IMR-90 (cell line): ENCODE results near the gene REC114. TPM values are rescaled to one million over a fixed set of nuclear protein-coding genes. Genes with fewer than 3 reads are reported as not detected.

Experiments
- ATAC-seq: fragments of 200-7000 bp; cut with Tn5 transposase; 2 replicates; pipeline ENCODE4 v1.9.1; 2020; ENCODE audit warnings: low read depth, mild to moderate bottlenecking, moderate library complexity
- BruUV-seq: library from RNA; stranded (reverse); fragments of 400-500 nt; replicated peaks from 2 replicates; lab custom pipeline; 2021; lab: Mats Ljungman, UMichigan
- CTCF ChIA-PET: fragments of 300-600 bp; formaldehyde crosslinking; extraction: SDS; loops from one replicate; lab custom pipeline; 2021; ENCODE audit warnings: antibody characterized with exemption; lab: Yijun Ruan, JAX
- POLR2A ChIA-PET: fragments of 300-600 bp; sonication (Branson Sonifier 250); formaldehyde crosslinking; loops from one replicate; lab custom pipeline; 2022; ENCODE audit warnings: antibody characterized with exemption; ENCODE audit not compliant: unreplicated experiment; lab: Charles Lee
- DNase-seq: peaks from one replicate; pipeline ENCODE4 v3.0.0; 2013
- H2AFZ ChIP-seq: replicated peaks from 2 replicates; pipeline ENCODE3; 2013; ENCODE audit warnings: low read length, mild to moderate bottlenecking; ENCODE audit not compliant: poor library complexity
- H2AK5ac ChIP-seq: 2 replicates; pipeline ENCODE4 v1.6.1; 2013; ENCODE audit warnings: low read depth, low read length, inconsistent platforms
- H2AK9ac ChIP-seq: replicated peaks from 2 replicates; pipeline ENCODE3; 2013; ENCODE audit warnings: mild to moderate bottlenecking, low read depth, low read length, moderate library complexity; ENCODE audit not compliant: poor library complexity
- H2BK120ac ChIP-seq: 2 replicates; pipeline ENCODE4 v1.6.1; 2013; ENCODE audit warnings: low read depth, low read length, inconsistent platforms
- H2BK15ac ChIP-seq: 3 replicates; pipeline ENCODE4 v1.6.1; 2013; ENCODE audit warnings: low read depth, low read length, inconsistent platforms
- H2BK20ac ChIP-seq: 2 replicates; pipeline ENCODE4 v1.6.1; 2013; ENCODE audit warnings: low read depth, mild to moderate bottlenecking, inconsistent platforms, low read length, moderate library complexity
- H2BK5ac ChIP-seq: 2 replicates; pipeline ENCODE4 v1.6.1; 2013; ENCODE audit warnings: mild to moderate bottlenecking, low read depth, low read length, inconsistent platforms; ENCODE audit not compliant: poor library complexity, severe bottlenecking
- H3K14ac ChIP-seq: replicated peaks from 2 replicates; pipeline ENCODE4 v1.6.1; 2013; ENCODE audit warnings: low read depth, low read length, inconsistent platforms
- H3K18ac ChIP-seq: 2 replicates; pipeline ENCODE4 v1.6.1; 2013; ENCODE audit warnings: low read depth, low read length, control low read depth
- H3K23ac ChIP-seq: 2 replicates; pipeline ENCODE4 v1.6.1; 2013; ENCODE audit warnings: low read depth, low read length, inconsistent platforms
- H3K27ac ChIP-seq: 2 replicates; pipeline ENCODE4 v1.5.1; 2013; ENCODE audit warnings: mild to moderate bottlenecking, control low read depth, low read length; ENCODE audit not compliant: insufficient read depth
- H3K27me3 ChIP-seq: 2 replicates; pipeline ENCODE4 v1.6.1; 2013; ENCODE audit warnings: low read length; ENCODE audit not compliant: control insufficient read depth, insufficient read depth
- H3K36me3 ChIP-seq: 2 replicates; pipeline ENCODE4 v1.6.1; 2013; ENCODE audit warnings: low read length, mixed read lengths; ENCODE audit not compliant: control insufficient read depth, insufficient read depth
- H3K4ac ChIP-seq: 2 replicates; pipeline ENCODE4 v1.6.1; 2013; ENCODE audit warnings: low read depth, low read length, inconsistent platforms
- H3K4me1 ChIP-seq: 2 replicates; pipeline ENCODE4 v1.6.1; 2013; ENCODE audit warnings: low read length, mixed read lengths; ENCODE audit not compliant: control insufficient read depth, insufficient read depth
- H3K4me2 ChIP-seq: 2 replicates; pipeline ENCODE4 v1.6.1; 2013; ENCODE audit warnings: low read depth, mild to moderate bottlenecking, control low read depth, low read length, moderate library complexity
- H3K4me3 ChIP-seq: 2 replicates; pipeline ENCODE4 v1.5.1; 2013; ENCODE audit warnings: low read depth, mild to moderate bottlenecking, control low read depth, low read length, moderate library complexity; ENCODE audit not compliant: insufficient read depth
- H3K56ac ChIP-seq: 2 replicates; pipeline ENCODE4 v1.6.1; 2013; ENCODE audit warnings: low read length, inconsistent platforms; ENCODE audit not compliant: insufficient read depth; ENCODE audit errors: extremely low read depth
- H3K79me1 ChIP-seq, 2 experiments: 2 replicates each; pipeline ENCODE4 v1.6.1; 2013; ENCODE audit warnings: low read length in 2 of 2, inconsistent platforms in 1 of 2, low read depth in 1 of 2
- H3K9ac ChIP-seq: 2 replicates; pipeline ENCODE4 v1.6.1; 2013; ENCODE audit warnings: low read depth, low read length, control low read depth
- H3K9me1 ChIP-seq: 2 replicates; pipeline ENCODE4 v1.6.1; 2013; ENCODE audit warnings: low read length, inconsistent platforms; ENCODE audit not compliant: insufficient read depth
- H3K9me3 ChIP-seq: 2 replicates; pipeline ENCODE4 v1.6.1; 2013; ENCODE audit warnings: low read length; ENCODE audit not compliant: control insufficient read depth, insufficient read depth
- H4K20me1 ChIP-seq: 2 replicates; pipeline ENCODE4 v1.6.1; 2013; ENCODE audit warnings: low read length, inconsistent platforms; ENCODE audit not compliant: insufficient read depth
- H4K5ac ChIP-seq: 2 replicates; pipeline ENCODE4 v1.6.1; 2013; ENCODE audit warnings: mild to moderate bottlenecking, low read depth, low read length, control low read depth
- H4K8ac ChIP-seq, 2 experiments: 2 replicates each; pipeline ENCODE4 v1.6.1; 2013; ENCODE audit warnings: low read depth in 2 of 2, low read length in 2 of 2, control low read depth in 1 of 2, inconsistent platforms in 1 of 2
- H4K91ac ChIP-seq: 2 replicates; pipeline ENCODE4 v1.6.1; 2013; ENCODE audit warnings: low read depth, low read length, inconsistent platforms; ENCODE audit not compliant: insufficient read depth
- MXI1 ChIP-seq: IDR thresholded peaks from 2 replicates; pipeline ENCODE4 v1.6.1; 2012; ENCODE audit warnings: low read depth, mild to moderate bottlenecking, low read length, moderate library complexity, borderline replicate concordance
- RFX5 ChIP-seq: IDR thresholded peaks from 2 replicates; pipeline ENCODE4 v1.8.0; 2012; ENCODE audit warnings: low read depth, mild to moderate bottlenecking, low read length, moderate library complexity
- SMC3 ChIP-seq: fragments of 150-350 bp; IDR thresholded peaks from 2 replicates; pipeline ENCODE4 v1.6.1; 2016; ENCODE audit warnings: low read depth, mild to moderate bottlenecking, antibody characterized with exemption, low read length, moderate library complexity
- WGBS, 2 experiments: methylation state at CpG; one replicate each; pipeline versions ENCODE4 v1.1.5 to v1.1.7; 2013; ENCODE audit warnings: missing lambda C conversion rate in 2 of 2; ENCODE audit not compliant: insufficient read length in 1 of 2; ENCODE audit errors: extremely low coverage in 2 of 2; 5-methylcytosine and 5-hydroxymethylcytosine counted together
- dilution Hi-C: fragments of 300-500 bp; cut with HindIII; formaldehyde crosslinking; loops from one replicate; pipeline ENCODE4 v1.14.3; 2018; ENCODE audit warnings: low sequenced_read_pairs; ENCODE audit not compliant: unreplicated experiment
- in situ Hi-C: fragments of 300-500 bp; cut with MboI; formaldehyde crosslinking; loops from 3 replicates; pipeline ENCODE4 v1.14.3; 2019; ENCODE audit warnings: low sequenced_read_pairs, inconsistent platforms, mixed read lengths
- intact Hi-C: fragments of 100-400 bp; cut with micrococcal nuclease; formaldehyde crosslinking; loops from 2 replicates; pipeline ENCODE4 v1.10.0; 2022
- polyA plus RNA-seq, 3 experiments: library from polyadenylated mRNA; depleted of rRNA; stranded (reverse); fragments of >200 nt; gene quantifications; 2 replicates each; pipeline ENCODE4 v1.2.3, GENCODE V29; 2012; ENCODE audit warnings: low replicate concordance in 1 of 3
- total RNA-seq: library from RNA; depleted of rRNA; stranded (reverse); fragments of >200 nt; gene quantifications from 2 replicates; pipeline ENCODE4 v1.2.3, GENCODE V29; 2012

Gene REC114
- total and polyA plus RNA-seq, 2 of the 4 experiments (the other 2 are of a cell fraction), result not detected

DNA sequence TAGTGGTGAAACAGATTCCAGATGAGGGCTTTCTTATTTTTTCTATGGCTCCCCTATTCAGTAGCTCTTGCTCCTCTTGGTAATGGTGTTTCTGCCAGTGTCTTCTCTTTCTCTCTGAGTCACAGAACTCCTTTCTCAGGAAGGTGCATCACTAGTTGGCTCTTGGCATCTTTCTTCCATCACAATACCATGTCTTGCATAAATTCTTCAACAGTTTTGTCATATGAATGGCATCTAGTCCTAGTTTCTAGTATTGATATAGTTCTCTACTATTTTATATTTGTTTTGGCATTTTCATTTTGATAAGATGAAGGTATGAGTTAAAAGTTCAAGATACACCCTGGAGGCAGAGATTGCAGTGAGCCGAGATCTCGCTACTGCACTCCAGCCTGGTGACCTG is 51.0 kb downstream of the REC114 start:
- Histone ChIP-seq H4K91ac (no peak overlapping the region), H3K4me2 (no peak overlapping the region), H3K4me1 (no peaks in the 10 kb centered on the region), H2BK20ac (no peak overlapping the region), H4K20me1 (no peaks in the 10 kb centered on the region), H3K27me3 (peaks cover 6% of the 10 kb centered on the region), H2BK120ac (no peak overlapping the region), H3K14ac (no peak overlapping the region), H3K9me3 (no peaks in the 10 kb centered on the region), H3K9me1 (no peaks in the 10 kb centered on the region), H2BK15ac (no peak overlapping the region), H3K56ac (no peak overlapping the region), H2AK5ac (no peak overlapping the region), H2AK9ac (no peak overlapping the region), H4K8ac (no peak overlapping the region), H3K4ac (no peak overlapping the region), H3K27ac (no peak overlapping the region), H2AFZ (no peak overlapping the region), H3K4me3 (no peak overlapping the region), H3K79me1 (no peaks in the 10 kb centered on the region), H3K36me3 (no peaks in the 10 kb centered on the region), H4K5ac (no peak overlapping the region), H2BK5ac (no peak overlapping the region), H3K23ac (no peak overlapping the region), H3K18ac (no peak overlapping the region), H3K9ac (no peak overlapping the region)
- POLR2A ChIA-PET, result no interaction called here
- WGBS, 2 experiments, result no CpG with 5 or more reads among the region's 2 CpGs
- DNase-seq (no peak), ATAC-seq (no peak)
- no TSS peak for BruUV-seq
- CTCF ChIA-PET, result no interaction called here
- in situ Hi-C loops (no loop called here), intact Hi-C loops (no loop called here), dilution Hi-C loops (no loop called here)
- TF ChIP-seq SMC3 (no peak), MXI1 (no peak), RFX5 (no peak)
